ENCODE measurements around the gene FMO3.

DNA sequence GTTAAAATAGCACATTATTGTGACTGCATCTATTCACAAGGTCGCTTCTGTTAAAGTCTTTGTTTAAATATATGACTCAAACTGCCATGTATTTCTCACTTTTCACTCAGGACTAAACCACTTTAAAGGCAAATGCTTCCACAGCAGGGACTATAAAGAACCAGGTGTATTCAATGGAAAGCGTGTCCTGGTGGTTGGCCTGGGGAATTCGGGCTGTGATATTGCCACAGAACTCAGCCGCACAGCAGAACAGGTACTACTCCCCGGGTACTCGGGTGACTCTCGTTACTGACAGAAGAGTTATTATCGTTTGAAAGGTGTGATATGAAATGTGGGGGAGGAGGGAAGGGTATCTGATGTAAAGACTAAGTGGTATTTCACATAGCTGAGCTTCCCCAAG, 17.3 kb downstream of the FMO3 start:
- TF ChIP-seq, protein P1, sequence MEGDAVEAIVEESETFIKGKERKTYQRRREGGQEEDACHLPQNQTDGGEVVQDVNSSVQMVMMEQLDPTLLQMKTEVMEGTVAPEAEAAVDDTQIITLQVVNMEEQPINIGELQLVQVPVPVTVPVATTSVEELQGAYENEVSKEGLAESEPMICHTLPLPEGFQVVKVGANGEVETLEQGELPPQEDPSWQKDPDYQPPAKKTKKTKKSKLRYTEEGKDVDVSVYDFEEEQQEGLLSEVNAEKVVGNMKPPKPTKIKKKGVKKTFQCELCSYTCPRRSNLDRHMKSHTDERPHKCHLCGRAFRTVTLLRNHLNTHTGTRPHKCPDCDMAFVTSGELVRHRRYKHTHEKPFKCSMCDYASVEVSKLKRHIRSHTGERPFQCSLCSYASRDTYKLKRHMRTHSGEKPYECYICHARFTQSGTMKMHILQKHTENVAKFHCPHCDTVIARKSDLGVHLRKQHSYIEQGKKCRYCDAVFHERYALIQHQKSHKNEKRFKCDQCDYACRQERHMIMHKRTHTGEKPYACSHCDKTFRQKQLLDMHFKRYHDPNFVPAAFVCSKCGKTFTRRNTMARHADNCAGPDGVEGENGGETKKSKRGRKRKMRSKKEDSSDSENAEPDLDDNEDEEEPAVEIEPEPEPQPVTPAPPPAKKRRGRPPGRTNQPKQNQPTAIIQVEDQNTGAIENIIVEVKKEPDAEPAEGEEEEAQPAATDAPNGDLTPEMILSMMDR (IDR thresholded peaks at IDR 0.05): no peak
- no peak for TF ChIP-seq POLR2A (IDR thresholded peaks at IDR 0.05)

All from adrenal gland (tissue), 5 donors.